ENCODE data around the gene ERC2.

GRCh38 chr3:56190130-56190529 is 278.1 kb downstream of the ERC2 start:
- no peak for TF ChIP-seq CTCF (conservative IDR thresholded peaks at IDR 0.05 in 1 of 2, IDR thresholded peaks at IDR 0.05 in 1 of 2; ENCODE audit: low read depth in 1 of 2, low read length in 2 of 2)
- no peak for TF ChIP-seq EZH2 (IDR thresholded peaks at IDR 0.05; ENCODE audit: low read length, missing control alignments)

All from fibroblast of lung (primary cell).